Ovary (tissue), 3 donors: ENCODE measurements around the gene LGALS3BP.

Source experiments
- POLR2A ChIP-seq: fragments of 450-650 bp; IDR thresholded peaks from one replicate; pipeline ENCODE4 v1.6.1; 2017; ENCODE audit warnings: antibody characterized with exemption, mild to moderate bottlenecking, moderate library complexity
- TF ChIP-seq, protein P1 (sequence below), 3 donors: fragments of 450-650 bp in 2 of 3; fragments of 200-600 bp in 1 of 3; IDR thresholded peaks; one replicate each; pipeline versions ENCODE4 v1.5.1 to v1.8.0; 2016 to 2022; ENCODE audit warnings: antibody characterized with exemption in 3 of 3, mild to moderate bottlenecking in 1 of 3
- donor health status: DM: no; HTN: no; CAD: no.

DNA sequence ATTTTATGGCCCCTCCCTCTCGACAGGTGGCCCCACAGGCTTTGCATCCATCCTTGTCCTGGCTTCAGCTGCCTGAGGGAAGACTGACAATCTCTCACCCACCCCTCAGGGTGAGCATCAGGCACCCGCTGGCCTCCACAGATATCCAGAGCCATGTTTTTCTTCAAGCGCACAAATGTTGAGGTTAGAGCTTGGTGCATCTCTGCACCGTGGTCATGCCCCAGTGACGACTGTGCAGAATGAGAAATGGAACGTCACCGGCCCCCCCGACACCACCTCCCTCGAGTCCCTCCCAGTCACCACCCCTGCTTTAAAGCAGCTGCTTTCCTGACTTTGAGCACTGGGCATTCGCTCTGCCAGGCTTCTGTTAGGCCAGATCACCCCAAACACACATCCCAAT lies 34.8 kb downstream of the LGALS3BP start:
- TF ChIP-seq, protein P1, sequence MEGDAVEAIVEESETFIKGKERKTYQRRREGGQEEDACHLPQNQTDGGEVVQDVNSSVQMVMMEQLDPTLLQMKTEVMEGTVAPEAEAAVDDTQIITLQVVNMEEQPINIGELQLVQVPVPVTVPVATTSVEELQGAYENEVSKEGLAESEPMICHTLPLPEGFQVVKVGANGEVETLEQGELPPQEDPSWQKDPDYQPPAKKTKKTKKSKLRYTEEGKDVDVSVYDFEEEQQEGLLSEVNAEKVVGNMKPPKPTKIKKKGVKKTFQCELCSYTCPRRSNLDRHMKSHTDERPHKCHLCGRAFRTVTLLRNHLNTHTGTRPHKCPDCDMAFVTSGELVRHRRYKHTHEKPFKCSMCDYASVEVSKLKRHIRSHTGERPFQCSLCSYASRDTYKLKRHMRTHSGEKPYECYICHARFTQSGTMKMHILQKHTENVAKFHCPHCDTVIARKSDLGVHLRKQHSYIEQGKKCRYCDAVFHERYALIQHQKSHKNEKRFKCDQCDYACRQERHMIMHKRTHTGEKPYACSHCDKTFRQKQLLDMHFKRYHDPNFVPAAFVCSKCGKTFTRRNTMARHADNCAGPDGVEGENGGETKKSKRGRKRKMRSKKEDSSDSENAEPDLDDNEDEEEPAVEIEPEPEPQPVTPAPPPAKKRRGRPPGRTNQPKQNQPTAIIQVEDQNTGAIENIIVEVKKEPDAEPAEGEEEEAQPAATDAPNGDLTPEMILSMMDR (IDR thresholded peaks at IDR 0.05) = no peak
- TF ChIP-seq POLR2A = no peak
